Ammon's horn (tissue), 1 donor: ENCODE data around the gene CTNNA3.
A peak's percentile ranks its signal among the peaks of the same experiment; 100 is the strongest.
"Not testable (repeated sequence)": the region's sequence is repeated elsewhere in the genome, so short reads cannot be mapped to it uniquely, and the experiment has no call there.

ENCODE experiments used
- DNase-seq: peaks from one replicate; pipeline ENCODE4 v3.0.0-alpha.2; 2016; ENCODE audit warnings: low spot score

Gene CTNNA3

DNA sequence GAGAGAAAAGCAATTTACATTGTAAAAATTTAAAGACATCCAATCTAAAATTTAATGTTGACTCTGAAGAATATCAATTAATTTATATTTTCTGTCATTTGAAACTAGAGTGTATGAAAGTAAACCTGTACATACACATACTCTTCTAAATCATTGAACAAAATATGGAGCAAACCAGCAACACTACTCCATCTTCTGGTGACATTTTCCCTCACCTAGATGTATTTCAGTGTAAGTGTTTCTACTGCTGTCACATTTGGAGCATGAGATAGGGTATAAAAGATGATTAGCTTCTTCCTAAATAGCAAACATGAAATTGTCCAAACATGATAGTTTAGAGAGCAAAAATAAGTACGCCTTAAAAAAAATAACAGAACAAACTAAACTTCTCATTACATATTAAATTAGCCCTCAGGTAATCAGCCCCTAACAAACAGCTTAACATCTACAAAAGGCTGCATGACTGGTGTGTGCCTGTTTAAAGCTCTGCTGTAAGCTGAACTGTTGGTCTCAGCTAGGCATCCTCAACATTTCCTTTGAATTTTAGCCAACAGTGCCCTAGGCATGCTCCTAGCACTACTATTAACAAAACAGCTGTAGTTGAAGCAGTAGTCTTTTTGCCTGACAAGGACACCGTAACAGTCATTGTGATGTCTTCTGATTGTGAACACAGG, 189.8 kb downstream of the CTNNA3 start:
- peak; percentile 4 for DNase-seq

DNA sequence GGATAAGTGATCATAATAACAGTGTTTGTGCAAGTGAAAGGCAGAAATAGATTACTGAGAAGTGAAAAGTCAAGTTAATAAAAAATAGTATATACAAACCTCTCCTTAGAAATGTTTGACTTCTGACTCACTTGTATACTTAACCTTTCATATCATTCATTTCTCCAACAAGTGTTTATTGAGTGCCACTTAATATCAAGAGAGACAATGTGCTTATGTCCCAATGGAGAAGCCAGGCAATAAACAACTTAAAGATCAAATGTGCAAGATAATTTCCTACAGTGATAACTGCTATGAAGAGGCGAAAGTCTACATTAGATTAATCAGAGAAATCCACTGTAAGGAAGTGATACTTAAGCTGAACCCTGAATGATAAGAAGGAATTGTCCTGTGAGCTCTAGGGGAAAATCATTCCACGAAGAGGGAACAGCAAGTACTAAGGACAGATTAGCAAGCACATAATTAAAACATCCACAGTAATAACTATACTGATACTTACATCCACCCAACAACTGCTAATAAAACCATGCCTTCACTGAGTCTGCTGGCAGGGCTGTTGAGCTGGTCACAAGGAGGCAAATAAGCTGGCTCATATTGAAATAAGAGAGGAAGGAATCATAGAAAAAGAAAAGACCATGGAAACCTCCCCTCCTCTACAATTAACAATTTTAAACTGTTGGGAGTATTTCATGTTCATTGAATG, 203.5 kb downstream of the CTNNA3 start:
- DNase-seq, result no peak

DNA sequence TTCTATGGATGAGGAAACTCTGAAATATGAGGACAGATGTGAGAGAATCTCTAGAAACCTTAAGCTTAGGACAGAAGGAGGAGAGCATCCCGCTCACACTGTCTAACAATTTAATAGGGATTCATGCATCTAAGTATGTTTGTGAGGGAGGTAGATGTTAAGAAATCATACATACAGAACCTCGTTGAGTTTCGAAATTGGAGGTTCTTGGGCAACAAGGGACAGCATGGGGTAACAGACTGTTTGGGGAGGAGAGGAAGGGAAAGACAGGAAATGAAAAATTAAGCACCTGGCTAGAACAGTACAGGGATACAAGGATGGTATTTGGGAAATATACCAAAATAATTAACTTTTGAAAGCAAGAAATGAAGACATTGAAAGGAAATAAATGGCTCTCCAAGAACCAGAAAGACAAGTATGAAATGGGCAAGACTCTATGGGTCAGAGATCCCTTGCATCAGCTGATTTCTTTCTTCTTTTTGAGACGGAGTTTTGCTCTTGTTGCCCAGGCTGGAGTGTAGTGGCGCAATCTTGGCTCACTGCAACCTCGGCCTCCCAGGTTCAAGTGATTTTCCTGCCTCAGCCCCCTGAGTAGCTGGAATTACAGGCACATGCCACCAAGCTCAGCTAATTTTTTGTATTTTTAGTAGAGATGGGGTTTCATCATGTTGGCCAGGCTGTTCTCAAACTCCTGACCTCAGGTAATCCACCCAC, 207.9 kb downstream of the CTNNA3 start:
- no peak for DNase-seq

DNA sequence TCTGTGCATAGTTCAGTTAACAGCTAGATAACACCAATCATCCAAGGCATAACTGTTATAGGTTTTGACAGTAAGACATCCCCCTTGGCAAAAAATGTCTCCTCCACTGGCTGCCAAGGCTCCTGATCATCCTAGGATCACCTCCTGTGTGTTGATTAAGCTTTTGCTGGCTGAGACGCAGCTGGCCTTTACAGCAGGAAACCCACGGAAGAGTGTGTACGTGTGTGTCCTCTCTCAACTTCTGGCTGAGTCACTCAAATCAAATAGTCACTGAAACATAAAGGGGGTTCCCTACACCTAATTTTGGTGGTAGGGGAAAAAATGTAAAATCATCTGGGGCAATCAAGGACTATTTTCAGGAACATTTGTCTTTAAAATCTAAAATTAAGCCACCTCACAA, 208.8 kb downstream of the CTNNA3 start:
- DNase-seq, result no peak

DNA sequence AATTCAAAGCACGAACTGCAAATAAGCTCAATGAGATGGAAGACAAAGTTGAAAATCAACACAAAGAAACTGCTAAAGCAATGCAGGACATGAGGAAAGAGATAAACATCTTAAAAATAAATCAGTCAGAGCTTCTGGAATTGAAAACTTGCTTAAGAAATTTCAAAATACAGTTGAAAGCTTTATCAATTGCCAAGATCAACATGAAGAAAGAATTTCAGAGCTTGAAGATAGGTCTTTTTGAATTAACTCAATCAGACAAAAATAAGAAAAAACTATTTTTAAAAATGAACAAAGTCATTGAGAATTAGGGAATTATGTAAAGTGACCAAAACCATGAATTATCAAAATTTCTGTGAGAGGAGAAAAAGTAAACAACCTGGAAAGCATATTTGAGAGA, 218.1 kb downstream of the CTNNA3 start:
- no peak for DNase-seq

DNA sequence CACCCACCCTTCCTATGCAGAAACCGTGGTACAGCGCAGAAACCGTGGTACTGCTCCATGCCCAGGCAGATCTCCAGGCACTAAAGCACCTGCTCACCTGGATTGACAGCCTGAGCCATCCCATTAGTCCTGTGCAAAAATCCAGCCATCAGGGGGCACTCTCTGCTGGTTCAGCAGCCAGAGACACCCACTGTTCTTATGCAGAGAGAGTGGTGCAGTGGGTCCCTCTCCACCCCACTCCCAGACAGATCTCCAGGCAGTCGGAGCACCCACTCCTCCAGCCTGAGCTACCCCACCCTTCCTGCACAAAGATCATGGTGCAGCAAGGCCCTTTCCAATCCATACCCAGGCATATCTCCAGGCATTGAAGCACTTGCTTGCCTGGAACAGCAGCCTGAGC, 219.8 kb downstream of the CTNNA3 start:
- DNase-seq, result no peak

DNA sequence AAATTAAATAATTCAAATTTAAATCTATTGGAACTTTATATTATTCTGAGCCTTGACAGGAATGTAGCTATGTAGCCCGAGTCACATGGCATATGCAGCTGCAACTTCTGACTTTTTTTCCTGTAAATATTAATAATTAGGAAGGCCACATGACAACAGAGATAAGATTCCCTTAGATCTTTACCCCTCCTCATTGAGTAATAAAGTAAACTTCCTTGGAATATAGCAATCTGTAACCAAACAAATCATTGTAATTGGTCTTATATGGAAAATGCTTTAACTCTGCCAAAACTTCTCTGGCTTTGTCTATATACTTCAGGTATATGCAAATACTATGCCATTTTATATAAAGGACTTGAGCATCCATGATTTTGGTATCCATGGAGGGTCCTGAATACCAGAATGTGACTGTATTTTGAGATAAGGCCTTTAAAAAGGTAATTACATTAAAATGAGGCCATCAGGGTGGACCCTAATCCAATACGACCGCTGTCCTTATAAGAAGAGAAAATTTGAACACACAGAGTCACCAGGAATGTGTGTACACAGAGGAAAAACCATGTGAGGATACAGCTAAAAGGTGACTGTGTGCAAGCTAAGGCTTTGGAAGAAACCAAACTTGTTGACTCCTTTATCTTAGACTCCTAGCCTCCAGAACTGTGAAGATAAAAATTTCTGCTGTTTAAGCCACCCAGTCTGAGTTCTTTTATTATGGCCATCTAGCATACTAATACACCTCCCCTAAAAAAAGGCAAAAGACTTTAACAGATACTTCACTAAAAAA, 222.0 kb downstream of the CTNNA3 start:
- no peak for DNase-seq

DNA sequence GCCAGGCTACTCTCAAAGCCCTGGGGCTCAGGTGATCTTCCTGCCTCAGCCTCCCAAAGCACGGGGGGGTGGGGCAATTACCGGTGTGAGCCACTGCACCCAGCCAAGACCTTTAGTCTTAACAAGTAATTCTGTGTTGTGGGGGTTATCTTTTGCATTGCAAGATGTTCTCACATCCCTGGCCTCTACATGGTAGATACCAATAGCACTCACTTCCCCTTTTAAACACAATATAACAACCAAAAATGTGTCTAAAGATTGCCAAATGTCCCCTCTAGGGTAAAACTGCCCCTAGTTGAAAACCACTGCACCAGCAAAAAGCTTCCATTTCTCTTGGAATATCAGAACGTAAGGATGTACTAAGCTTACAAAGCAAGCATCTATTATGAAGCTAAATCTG, 225.0 kb downstream of the CTNNA3 start:
- DNase-seq, result no peak

DNA sequence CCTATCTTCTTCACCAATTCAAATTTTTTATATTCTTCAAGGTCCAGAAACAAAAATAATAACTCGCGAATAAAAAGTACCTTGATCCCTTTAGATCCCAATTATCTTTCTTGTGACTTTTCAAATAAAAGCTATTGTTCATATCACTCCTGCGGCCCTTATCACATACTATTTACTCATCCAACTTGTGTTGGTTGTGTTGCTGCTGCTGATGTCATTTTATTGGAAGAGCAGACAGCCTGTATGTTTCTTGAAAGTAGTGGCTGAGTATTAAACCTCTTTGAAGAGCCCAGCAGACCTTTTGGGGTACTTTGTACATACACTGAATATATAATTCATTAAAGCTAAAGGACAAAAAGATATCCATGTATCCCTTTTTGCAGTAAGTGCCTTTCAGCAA, 231.7 kb downstream of the CTNNA3 start:
- no peak for DNase-seq

DNA sequence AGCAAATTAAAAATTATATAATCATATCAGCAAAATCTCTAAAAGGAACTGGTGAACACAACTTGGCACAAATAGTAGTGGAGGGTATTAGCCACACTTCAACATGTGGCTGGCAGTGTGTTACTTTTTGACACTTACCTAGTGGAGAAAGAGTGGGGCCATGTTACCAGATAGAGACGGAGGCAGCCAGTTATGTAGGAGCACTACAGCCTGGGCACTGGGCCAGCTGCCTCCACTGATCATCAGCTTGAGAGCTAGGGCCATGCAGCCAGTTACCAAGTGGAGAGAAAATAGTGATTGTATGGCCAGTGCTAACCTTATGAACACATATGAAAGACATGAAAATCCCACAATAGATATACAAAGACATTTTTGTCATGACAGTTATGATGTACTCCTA, 243.1 kb downstream of the CTNNA3 start:
- no peak for DNase-seq

DNA sequence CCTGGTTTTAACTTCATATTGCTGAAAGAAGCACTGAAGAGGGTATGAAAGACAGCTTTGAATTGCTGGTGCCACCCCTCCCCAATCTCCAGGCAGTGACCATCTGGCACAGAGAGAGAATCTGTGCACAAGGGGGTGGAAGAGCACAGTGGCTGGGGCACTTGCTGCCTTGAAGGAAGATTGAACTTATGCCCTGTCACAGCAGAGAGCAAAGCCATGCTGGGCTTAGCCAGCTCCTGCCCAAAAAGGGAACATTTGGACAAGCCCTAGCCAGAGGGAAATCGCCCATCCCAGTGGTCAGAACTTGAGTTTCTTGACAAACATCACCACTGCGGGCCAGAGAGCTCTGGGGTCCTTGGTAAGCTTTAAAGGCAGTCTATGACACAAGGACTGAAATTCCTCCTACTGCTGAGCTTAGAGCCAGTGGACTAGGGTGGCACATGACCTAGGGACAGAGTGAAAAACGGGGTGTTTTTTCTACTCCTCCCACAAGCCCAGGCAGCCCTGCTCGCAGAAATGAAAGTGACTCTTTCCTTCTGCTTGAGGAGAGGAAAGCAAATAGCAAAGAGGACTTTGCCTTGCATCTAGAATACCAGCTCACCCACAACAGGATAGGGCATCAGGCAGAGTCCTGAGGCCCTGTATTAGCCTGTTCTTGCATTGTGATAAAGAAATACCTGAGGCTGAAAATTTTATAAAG, 257.2 kb downstream of the CTNNA3 start:
- DNase-seq, result peak; percentile 5

DNA sequence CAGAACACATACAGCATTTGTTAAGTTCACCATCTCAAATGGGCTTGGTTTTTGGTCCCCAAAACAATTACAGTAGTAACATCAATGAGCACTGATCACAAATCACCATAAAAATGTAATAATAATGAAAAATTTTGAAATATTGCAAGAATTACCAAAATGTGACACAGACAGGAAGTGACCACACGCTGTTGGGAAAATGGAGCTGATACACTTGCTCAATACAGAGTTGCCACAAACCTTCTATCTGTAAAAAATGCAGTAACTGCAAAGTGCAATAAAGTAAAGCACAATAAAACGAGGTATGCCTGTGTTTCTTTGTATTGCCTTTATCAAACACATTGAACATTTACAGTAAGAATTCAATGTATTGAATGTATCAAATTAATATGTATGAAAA, 262.7 kb downstream of the CTNNA3 start:
- no peak for DNase-seq

DNA sequence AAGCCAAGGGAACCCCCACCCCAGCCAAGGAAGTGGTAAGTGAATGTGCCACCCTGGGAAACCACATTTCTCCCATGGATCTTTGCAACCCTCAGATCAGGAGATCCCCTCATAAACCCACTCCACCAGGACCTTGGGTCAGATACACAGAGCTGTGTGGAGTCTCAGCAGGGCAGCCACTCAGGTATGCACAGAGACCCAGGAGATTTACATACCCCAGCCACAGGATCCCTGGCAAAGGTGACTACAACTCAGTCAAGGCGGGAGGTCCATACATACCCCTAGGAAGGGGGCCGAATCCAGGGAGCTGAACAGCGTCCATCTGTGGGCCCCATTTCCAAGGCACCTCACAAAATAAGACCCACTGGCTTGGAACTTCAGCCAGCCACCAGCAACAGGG, 293.4 kb downstream of the CTNNA3 start:
- DNase-seq, result no peak

DNA sequence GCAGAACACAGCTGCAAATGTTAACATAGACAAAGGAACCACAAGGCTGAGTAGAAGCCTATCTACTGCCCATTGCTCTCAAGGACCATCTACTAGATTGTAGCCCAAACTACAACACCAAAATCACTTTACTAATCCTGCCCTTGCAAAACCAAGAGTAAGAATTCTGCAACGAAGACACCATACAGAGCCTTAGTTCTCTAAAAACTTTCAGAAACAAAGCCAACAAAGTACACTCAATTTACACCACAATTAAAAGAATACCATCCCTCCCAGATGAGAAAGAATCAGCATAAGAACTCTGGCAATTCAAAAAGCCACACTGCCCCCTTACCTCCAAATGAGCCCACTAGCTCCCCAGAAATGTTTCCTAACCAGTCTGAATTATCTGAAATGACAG, 294.3 kb downstream of the CTNNA3 start:
- no peak for DNase-seq

DNA sequence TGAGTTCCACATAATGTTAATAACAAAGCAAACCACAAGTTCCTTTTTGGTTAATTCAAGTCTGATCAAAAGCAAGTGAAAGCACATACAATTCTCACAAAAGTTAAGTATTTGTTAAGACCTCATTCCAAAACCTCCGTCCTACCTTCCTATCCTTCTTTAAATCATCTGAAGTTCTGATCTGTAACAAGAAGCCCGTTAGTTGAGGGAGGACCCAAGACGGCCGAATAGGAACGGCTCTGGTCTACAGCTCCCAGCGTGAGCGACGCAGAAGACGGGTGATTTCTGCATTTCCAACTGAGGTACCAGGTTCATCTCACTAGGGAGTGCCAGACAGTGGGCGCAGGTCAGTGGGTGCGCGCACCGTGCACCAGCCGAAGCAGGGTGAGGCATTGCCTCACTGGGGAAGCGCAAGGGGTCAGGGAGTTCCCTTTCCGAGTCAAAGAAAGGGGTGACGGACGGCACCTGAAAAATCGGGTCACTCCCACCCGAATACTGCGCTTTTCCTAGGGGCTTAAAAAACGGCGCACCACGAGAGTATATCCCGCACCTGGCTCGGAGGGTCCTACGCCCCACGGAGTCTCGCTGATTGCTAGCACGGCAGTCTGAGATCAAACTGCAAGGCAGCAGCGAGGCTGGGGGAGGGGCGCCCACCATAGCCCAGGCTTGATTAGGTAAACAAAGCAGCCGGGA, 309.0 kb downstream of the CTNNA3 start:
- not testable (repeated sequence) for DNase-seq

DNA sequence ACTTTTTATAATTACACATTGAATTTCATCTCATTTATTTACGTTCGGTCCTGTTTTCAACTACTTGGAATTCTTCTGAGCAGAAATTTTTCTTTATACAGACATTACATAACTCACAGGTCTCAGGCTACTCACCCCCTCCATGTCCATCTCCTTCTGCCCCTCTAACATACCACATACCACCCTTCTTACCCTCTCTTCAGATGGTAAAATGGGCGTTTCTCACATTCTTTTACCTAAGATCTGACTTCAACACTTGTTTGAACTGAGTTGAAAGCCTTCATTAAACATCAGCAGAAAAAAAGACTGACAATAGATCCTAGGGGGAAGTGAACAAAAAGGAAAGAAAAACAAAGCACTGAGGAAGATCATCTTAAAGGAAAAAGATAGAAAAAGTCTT, 309.7 kb downstream of the CTNNA3 start:
- no peak for DNase-seq

DNA sequence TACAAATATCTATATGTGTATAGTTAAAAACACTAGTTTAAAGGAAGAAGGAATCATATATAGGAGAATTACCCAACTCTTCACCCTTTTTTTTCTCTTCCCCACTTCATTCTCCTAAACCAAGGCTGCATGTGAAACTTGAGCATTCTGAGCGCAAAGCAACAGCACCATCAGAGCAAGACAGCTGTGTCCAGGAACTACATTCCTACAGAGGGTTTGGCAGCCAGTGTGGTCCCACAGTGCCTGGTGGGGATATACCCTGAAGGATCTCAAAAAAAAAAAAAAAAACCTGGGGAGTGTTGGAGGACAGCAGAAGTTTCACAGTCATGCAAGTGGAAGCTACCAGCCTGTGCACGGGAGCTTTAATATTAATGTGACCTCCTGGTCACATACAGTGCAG, 310.4 kb downstream of the CTNNA3 start:
- no peak for DNase-seq

DNA sequence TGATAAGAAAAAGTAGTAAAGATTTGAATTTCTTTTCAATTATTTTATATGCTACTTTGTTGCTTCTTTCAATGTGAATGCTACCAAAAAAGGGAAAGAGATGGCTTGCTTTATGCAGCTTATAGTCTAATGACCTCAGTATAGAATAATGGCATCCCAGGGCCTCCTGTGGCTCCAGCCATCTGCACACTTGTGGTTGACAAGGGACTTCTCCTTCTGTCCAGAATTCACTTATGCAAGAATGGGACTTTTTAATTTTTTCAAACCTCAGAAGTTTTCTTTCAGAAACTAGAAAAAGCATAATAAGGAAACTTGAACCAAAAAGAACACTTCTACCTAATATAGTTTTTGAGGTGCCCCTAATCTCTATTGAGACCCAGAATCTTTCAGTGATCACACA, 310.9 kb downstream of the CTNNA3 start:
- DNase-seq, result no peak

DNA sequence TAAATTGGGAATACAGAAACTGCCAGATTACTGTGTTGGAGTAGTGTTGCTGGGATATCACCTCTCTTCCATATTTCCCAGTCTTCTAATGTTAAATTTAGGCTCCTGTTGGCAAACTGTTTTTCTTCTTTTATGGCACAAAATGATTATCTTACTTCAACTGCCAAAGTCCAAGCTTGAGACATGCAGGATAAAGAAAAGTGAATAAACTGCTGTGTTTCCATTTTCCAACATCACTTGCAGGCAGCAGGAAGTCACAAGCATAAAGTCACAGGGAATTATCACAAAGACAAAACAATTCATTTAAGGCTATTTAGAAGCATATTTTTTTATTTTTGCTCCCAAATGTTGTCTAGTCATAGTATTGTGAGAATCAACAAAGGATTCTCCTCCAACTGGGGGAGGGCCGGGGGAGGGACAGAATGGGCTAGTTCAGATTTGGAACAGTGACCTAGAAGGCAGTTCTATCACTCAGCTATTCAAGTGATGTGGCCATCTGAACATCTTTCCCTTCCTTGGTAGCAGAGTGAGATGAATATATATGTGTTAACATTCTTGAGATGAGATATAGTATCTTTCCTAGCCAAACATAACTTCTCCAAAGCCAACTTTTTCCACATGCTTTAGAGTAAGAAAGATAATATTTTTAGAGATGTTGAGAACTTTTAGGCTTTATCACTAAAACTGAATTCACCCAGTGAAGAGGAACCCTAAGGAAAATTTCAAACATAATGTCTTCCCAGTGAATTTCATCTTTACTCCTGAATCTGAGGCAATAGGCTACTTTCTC, 364.7 kb downstream of the CTNNA3 start:
- DNase-seq, result no peak
